T-helper 17 cell (primary cell): Measurements from ENCODE around the gene FOCAD. TPM values are rescaled to one million over a fixed set of nuclear protein-coding genes. Genes with fewer than 3 reads are reported as not detected.

Source experiments
- ATAC-seq: fragments of 150-1000 bp; cut with Tn5 transposase; 2 replicates; pipeline ENCODE4 v1.10.0; 2021; ENCODE audit warnings: mild to moderate bottlenecking, moderate library complexity
- DNase-seq, 3 donors: peaks; one replicate each; pipeline versions ENCODE4 v3.0.0 to v3.0.0-alpha.2; 2020 to 2021
- H3K9me3 ChIP-seq: one replicate; pipeline ENCODE4 v1.7.0; 2013; ENCODE audit warnings: low read length, mild to moderate bottlenecking; ENCODE audit not compliant: control insufficient read depth, poor library complexity, severe bottlenecking
- H3K27ac Mint-ChIP-seq: one replicate; pipeline ENCODE4 v1.8.0; 2022; ENCODE audit warnings: mild to moderate bottlenecking, moderate library complexity, mixed read lengths
- H3K27me3 Mint-ChIP-seq: one replicate; pipeline ENCODE4 v1.8.0; 2022; ENCODE audit warnings: mixed read lengths
- H3K36me3 Mint-ChIP-seq: one replicate; pipeline ENCODE4 v1.8.0; 2022; ENCODE audit warnings: low read depth, mixed read lengths
- H3K4me1 Mint-ChIP-seq: one replicate; pipeline ENCODE4 v1.8.0; 2022; ENCODE audit warnings: mild to moderate bottlenecking, mixed read lengths
- H3K4me3 Mint-ChIP-seq: one replicate; pipeline ENCODE4 v1.8.0; 2022; ENCODE audit warnings: mild to moderate bottlenecking, moderate library complexity, mixed read lengths
- total RNA-seq, 4 donors: library from RNA in 2 of 4; stranded (reverse) in 2 of 4; gene quantifications; one replicate each; pipeline ENCODE4 v1.2.3 and lab custom pipeline; 2022 to 2026

FOCAD gene, protein sequence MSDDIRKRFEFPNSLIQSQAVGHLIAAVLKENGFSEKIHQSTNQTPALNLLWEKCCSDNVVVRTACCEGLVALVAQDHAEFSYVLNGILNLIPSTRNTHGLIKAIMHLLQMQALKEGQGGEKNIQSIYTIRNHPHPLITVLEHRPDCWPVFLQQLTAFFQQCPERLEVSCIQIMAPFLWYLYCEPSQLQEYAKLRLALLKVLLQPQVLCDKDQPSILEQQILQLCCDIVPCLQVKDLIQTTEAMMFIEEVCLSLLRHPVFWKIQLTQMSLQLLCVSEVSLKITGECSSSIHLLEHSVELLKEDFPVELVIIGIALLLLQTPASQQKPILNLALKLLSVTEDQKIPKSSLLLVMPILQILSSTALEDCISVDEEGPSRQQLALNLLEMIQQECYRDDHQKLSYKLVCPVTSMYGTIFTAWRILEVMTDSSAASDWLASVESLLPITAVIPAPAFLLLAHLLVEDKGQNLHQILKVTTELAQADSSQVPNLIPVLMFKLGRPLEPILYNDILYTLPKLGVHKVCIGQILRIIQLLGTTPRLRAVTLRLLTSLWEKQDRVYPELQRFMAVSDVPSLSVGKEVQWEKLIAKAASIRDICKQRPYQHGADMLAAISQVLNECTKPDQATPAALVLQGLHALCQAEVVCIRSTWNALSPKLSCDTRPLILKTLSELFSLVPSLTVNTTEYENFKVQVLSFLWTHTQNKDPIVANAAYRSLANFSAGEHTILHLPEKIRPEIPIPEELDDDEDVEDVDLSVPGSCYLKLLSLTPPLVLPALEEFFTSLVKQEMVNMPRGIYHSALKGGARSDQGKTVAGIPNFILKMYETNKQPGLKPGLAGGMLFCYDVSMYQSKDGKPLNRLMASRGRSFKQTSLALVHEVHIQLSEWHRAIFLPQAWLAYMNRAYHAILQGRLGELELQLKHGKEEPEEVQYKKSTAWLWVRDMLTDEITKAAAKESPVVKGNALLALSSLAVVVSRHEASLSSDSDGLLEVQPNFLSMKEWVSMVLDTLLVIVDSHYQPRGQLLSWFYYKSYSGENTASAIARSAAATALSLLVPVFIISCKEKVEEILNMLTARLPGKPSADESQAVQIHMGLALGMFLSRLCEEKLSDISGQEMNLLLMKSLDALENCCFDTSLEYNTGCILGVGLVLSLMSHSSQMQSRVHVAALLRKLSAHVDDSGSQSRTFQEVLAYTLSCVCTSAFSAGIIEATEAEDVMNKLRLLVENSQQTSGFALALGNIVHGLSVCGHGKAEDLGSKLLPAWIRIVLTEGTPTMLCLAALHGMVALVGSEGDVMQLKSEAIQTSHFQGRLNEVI (N-terminal part only)
- 10 to 100 TPM; 16.2 to 18.2 TPM for total RNA-seq
- 34.4 to 46.9 reads per million in 2 donors for total RNA-seq (lab: John Stamatoyannopoulos, UW)

DNA sequence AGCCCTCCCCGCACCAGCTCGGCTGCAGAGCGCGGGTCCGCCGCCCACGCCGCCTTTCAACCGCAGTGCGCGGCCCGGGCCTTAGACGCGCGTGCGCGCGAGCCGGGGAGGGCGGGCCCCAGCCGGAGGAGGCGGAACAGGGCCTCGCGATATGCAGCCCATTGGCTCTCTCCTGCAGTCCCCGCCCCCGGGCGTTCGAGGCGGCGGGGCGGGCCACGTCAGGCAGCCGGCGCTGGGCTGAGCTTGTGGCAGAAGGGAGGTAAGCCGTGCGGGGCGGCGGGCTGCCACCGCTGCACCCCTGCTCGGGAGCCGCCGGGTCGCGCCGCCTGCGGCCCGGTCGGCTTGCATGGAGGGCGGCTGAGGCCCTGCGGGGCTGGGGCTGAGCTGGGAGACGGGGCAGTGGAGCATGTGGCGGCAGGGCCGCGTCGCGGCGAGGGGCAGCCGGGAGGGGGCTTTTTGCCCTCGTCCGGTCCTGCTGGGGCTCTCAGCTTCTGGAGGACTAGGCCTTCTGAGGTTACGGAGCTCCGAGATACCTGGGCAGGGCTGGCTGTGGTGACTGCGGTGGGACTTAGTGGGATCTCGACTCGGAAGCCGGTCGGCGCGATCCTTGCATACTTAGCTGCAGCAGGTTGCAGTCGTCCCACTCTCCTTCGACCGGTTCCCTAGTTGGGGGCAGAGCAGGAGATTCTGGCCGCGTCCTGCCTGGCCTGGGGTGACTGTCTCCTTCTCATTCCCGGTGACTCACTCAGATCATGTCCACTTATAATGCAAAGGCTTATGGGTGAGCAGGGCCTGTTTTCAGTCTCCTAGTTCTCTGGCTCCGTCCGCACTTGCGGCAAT, at the start of gene FOCAD:
Gene FOCAD (plus strand): TSS at position 225 of the 840 bp plus-strand sequence. CDS start 31,095 bp downstream, outside the sequence.
- H3K4me3 Mint-ChIP-seq = peak within 1 kb of the TSS; percentile 92
- H3K27ac Mint-ChIP-seq = peak within 1 kb of the TSS; percentile 89
- ATAC-seq = peak; percentile 98
- H3K4me1 Mint-ChIP-seq = peaks cover 17% of the 10 kb centered on the region
- DNase-seq = peak; percentile 95 to 97 (median 95)
- H3K9me3 ChIP-seq = no peaks in the 10 kb centered on the region
- H3K36me3 Mint-ChIP-seq = no peaks in the 10 kb centered on the region
- no peaks in the 10 kb centered on the region for H3K27me3 Mint-ChIP-seq

DNA sequence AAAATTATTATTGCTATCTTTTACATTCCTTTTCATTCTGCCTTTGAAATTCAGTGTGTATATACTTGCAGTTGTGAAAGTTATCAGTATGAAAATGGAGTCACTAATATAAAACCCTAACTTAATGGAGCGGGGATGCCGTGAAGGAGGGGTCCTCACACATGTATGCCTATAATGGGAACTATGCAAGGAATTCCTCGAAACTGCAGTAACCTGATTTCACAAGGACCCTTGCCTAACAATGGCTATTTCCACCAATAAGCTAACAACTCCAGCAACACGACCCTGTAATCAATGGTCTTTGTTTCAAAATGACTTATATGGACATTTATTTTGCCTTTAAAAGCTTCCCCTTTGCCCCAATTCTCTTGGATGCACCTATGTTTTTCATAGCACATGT, 49.2 kb upstream of the FOCAD start:
- Mint-ChIP-seq H3K27me3 (peaks cover 14% of the 10 kb centered on the region), H3K4me1 (peaks cover 2% of the 10 kb centered on the region), H3K36me3 (no peaks in the 10 kb centered on the region), H3K4me3 (no peak overlapping the region), H3K27ac (no peak overlapping the region)
- DNase-seq (no peak), ATAC-seq (no peak)
- H3K9me3 ChIP-seq = no peaks in the 10 kb centered on the region

DNA sequence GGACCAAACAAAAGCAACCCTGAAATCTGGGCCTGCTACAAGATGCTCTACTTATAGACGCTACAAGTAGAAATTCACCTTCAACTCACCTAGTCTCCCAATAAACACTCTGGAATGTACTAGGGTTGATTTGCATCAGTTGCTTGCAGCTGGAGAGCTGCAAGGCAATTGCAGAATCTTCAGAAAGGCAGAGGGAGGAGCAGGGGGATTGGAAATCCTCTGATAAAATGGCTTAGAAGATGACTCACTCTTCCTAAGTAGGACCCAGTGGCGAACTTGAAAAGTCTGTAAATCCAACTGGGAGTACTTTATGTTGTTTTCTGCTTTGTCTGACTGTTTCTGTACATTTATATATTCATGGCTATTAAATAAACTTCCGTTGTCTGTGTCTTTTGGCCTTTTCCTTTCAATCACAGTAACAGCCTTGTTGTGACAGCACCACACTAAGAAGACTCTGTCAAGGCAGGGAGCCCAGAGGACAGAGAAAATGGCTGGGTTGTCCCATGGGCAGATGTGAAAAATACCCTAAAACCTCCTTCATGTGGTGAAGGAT, 47.1 kb upstream of the FOCAD start:
- Mint-ChIP-seq H3K4me1 (peaks cover 12% of the 10 kb centered on the region), H3K27ac (no peak overlapping the region), H3K27me3 (peaks cover 12% of the 10 kb centered on the region), H3K4me3 (no peak overlapping the region), H3K36me3 (no peaks in the 10 kb centered on the region)
- DNase-seq = no peak
- no peaks in the 10 kb centered on the region for H3K9me3 ChIP-seq
- ATAC-seq = no peak

DNA sequence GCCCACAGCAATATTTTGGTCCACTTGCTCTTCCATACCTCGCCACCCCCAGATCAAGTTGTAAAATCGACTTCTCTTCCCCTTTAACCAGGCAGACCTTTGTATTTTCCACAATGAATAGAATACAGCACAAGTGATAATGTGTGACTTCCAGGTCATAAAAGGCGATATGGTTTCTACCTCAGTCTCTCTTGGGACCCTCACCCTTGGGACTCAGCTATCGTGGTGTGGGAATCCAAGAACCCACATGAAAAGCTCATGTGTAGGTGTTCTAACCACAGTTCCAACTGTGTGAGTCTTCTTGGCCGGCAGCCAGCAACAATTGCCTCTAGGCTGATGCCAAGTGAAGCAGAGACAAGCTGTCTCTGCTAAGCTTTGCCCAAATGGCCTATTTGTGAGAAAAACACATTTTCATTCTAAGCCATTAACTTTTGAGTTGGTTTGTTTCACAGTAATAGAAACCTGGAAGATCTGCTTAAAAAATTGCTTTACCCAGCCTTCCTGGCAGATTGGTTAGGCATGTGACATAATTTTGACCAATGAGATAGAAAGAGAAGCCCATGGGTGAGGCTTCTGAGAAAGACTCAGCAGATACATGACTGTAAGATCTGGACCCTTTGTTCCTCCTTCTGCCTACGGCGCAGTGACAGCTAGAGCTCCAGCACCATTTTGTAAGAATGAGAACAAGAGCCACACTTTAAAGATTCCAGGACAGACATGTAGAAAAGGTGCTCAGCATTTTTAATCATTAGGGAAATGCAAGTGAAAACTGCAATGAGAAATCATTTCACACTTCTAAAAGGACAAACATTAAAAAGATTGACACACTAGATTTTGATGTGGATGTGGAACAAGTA, 43.5 kb upstream of the FOCAD start:
- H3K36me3 Mint-ChIP-seq = no peaks in the 10 kb centered on the region
- DNase-seq (peak; percentile 21 to 59 (median 43)), ATAC-seq (peak; percentile 90)
- peak overlapping the region; percentile 60 for H3K4me3 Mint-ChIP-seq
- H3K4me1 Mint-ChIP-seq = peaks cover 19% of the 10 kb centered on the region
- H3K27me3 Mint-ChIP-seq = peaks cover 14% of the 10 kb centered on the region
- H3K27ac Mint-ChIP-seq = peak overlapping the region; percentile 67
- no peaks in the 10 kb centered on the region for H3K9me3 ChIP-seq

DNA sequence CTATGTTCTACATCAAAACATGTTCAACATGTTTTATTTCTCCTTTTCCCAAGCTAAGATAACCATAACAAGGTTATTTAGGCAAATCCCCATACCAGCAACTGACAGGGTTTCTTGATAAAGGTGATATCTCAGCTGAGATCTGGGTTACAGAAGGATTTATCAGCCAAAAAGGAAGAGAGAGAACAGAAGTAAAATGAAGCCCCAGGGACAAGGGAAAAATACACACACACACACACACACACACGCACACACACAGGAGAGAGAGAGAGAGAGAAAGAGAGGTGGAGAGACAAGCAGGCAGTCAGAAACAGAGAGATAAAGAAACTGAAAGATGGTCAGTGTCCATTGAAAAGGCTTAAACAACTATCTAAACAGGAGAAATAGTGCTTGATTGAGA, 42.0 kb upstream of the FOCAD start:
- Mint-ChIP-seq H3K4me1 (peaks cover 19% of the 10 kb centered on the region), H3K36me3 (no peaks in the 10 kb centered on the region), H3K27me3 (peaks cover 16% of the 10 kb centered on the region), H3K4me3 (no peak overlapping the region), H3K27ac (no peak overlapping the region)
- DNase-seq (no peak), ATAC-seq (no peak)
- H3K9me3 ChIP-seq = no peaks in the 10 kb centered on the region

DNA sequence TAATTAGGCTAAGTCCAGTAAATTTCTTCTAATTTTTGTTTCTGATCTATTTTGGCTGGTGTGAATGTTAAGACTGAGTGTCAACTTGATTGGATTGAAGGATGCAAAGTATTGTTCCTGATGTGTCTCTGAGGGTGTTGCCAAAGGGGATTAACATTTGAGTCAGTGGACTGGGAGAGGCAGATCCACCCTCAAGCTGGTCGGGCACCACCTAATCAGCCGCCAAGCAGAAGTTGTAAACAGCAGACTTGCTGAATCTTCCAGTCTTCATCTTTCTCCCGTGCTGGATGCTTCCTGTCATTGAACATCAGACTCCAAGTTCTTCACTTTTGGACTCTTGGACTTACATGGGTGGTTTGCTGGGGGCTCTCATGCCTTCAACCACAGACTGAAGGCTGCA, 40.4 kb upstream of the FOCAD start:
- peaks cover 17% of the 10 kb centered on the region for H3K4me1 Mint-ChIP-seq
- DNase-seq (no peak), ATAC-seq (no peak)
- no peak overlapping the region for H3K4me3 Mint-ChIP-seq
- H3K36me3 Mint-ChIP-seq = no peaks in the 10 kb centered on the region
- H3K9me3 ChIP-seq = no peaks in the 10 kb centered on the region
- H3K27ac Mint-ChIP-seq = no peak overlapping the region
- H3K27me3 Mint-ChIP-seq = peaks cover 24% of the 10 kb centered on the region

DNA sequence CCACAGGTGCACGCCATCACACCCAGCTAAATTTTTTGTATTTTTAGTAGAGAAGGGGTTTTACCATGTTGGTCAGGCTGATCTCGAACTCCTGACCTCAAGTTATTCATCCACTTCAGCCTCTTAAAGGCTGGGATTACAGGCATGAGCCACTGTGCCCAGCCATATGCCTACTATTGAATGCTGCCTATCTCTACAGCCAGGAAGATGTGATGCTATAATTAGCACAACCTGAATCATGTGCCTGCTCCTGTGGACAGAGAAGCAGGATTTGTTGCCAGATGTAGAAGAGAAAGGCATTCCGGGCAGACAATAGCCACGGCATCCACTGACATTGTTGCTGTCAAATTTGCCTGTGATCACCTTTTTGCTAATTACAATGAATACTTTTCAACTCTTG, 37.4 kb upstream of the FOCAD start:
- no peak overlapping the region for H3K4me3 Mint-ChIP-seq
- H3K4me1 Mint-ChIP-seq = peaks cover 7% of the 10 kb centered on the region
- no peaks in the 10 kb centered on the region for H3K36me3 Mint-ChIP-seq
- H3K27ac Mint-ChIP-seq = no peak overlapping the region
- ATAC-seq (no peak), DNase-seq (no peak)
- no peaks in the 10 kb centered on the region for H3K9me3 ChIP-seq
- peaks cover 17% of the 10 kb centered on the region for H3K27me3 Mint-ChIP-seq

DNA sequence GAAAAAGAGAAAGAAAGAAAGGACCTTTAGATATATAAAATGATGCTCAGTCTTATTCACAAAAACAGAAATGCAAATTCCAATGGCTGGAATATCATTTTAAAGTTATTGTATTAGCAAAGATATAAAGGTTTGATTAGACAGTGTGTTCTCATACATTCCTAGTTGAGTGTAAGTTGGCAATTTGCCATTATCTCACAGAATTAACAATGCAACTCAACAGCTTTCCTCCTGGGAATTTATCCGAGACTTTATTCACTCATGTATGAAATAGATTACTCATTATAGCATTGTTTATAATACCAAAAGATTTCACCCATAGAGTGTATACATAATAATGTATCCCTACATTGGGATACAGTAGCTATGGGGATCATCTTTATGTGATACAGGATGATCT, 34.7 kb upstream of the FOCAD start:
- Mint-ChIP-seq H3K27ac (no peak overlapping the region), H3K36me3 (no peaks in the 10 kb centered on the region), H3K27me3 (peaks cover 15% of the 10 kb centered on the region), H3K4me1 (no peaks in the 10 kb centered on the region), H3K4me3 (no peak overlapping the region)
- ATAC-seq (no peak), DNase-seq (no peak)
- H3K9me3 ChIP-seq = no peaks in the 10 kb centered on the region

DNA sequence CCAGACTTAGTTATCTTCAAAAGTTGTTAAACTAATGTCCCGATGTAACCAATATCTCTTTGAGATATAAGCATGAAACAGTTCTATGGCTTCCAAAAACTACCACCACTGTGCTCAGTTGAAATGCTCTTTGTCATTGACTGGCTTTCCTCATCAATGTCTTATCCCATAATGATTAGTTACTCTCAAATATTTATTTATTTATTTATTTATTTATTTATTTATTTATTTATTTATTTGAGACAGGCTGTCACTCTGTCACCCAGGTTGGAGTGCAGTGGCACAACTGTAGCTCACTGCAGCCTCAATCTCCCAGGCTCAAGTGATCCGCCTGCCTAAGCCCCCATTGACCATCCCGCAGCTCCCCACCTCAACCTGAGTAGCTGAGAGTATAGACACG, 33.7 kb upstream of the FOCAD start:
- H3K4me1 Mint-ChIP-seq = peaks cover 5% of the 10 kb centered on the region
- DNase-seq (no peak), ATAC-seq (no peak)
- no peak overlapping the region for H3K4me3 Mint-ChIP-seq
- peaks cover 15% of the 10 kb centered on the region for H3K27me3 Mint-ChIP-seq
- H3K27ac Mint-ChIP-seq = no peak overlapping the region
- H3K9me3 ChIP-seq = no peaks in the 10 kb centered on the region
- no peaks in the 10 kb centered on the region for H3K36me3 Mint-ChIP-seq

DNA sequence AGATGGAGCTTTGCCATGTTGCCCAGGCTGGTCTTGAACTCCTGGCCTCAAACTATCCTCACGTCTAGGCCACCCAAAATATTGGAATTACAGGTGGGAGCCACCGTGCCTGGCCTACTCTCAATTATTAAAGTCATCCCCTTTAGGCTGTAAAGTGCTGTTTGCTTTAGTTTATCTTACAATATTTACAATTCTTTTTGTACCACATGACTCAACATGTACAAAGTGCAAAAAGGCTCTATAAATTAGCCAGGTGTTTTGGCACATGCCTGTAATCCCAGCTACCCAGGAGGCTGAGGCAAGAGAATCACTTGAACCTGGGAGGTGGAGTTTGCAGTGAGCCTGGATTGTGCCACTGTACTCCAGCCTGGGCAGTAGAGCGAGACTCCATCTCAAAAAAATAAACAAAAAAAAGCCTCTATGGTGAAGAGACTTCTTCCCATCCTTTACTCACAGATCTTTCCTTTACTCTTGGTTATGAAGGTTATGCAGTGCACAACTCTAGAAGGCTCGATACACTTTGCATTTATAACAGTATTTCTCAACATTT, 33.2 kb upstream of the FOCAD start:
- peaks cover 15% of the 10 kb centered on the region for H3K27me3 Mint-ChIP-seq
- ATAC-seq (no peak), DNase-seq (no peak)
- no peaks in the 10 kb centered on the region for H3K36me3 Mint-ChIP-seq
- no peak overlapping the region for H3K4me3 Mint-ChIP-seq
- no peak overlapping the region for H3K27ac Mint-ChIP-seq
- peaks cover 5% of the 10 kb centered on the region for H3K4me1 Mint-ChIP-seq
- H3K9me3 ChIP-seq = no peaks in the 10 kb centered on the region

DNA sequence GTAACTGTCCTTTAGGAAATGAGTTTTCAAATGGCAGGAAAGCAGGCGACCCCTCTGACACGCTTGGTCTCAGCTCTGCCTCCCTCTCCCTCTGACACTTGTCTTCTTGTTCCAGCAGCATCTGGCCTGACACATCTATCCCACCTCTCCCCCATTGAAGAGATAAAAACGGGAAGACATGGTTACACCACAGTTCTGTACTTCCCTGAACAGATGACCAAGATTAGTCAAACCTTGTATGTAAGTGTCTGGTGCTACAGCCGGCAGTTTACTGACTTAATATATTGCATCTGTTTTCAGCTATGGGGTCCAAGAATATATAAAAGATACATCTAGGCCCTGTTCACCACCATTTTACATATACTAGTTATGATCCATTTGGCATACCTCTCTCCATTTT, 32.1 kb upstream of the FOCAD start:
- no peaks in the 10 kb centered on the region for H3K9me3 ChIP-seq
- peaks cover 13% of the 10 kb centered on the region for H3K27me3 Mint-ChIP-seq
- no peak for ATAC-seq

More for the DNA sequence above, 32.1 kb upstream of the FOCAD start:
- no peak for DNase-seq
- no peak overlapping the region for H3K4me3 Mint-ChIP-seq
- H3K4me1 Mint-ChIP-seq = peaks cover 5% of the 10 kb centered on the region
- no peak overlapping the region for H3K27ac Mint-ChIP-seq
- H3K36me3 Mint-ChIP-seq = no peaks in the 10 kb centered on the region
